Dendritic cell treated with granulocyte-macrophage colony-stimulating factor and Interleukin-4, amounts not matched to agents 40 ng/mL and 50 ng/mL, for 4 days (primary cell): ENCODE measurements around the gene FUT3.
A peak's percentile ranks its signal among the peaks of the same experiment; 100 is the strongest.

Source experiments
- H3K27ac Mint-ChIP-seq: one replicate; pipeline ENCODE4 v1.8.0; 2022; ENCODE audit warnings: mild to moderate bottlenecking, mixed read lengths
- H3K27me3 Mint-ChIP-seq: one replicate; pipeline ENCODE4 v1.8.0; 2022; ENCODE audit warnings: mild to moderate bottlenecking, mixed read lengths
- H3K36me3 Mint-ChIP-seq: one replicate; pipeline ENCODE4 v1.8.0; 2022; ENCODE audit warnings: low read depth, mixed read lengths
- H3K4me1 Mint-ChIP-seq: one replicate; pipeline ENCODE4 v1.8.0; 2022; ENCODE audit warnings: low read depth, mixed read lengths
- H3K4me3 Mint-ChIP-seq: one replicate; pipeline ENCODE4 v1.8.0; 2022; ENCODE audit warnings: mild to moderate bottlenecking, moderate library complexity, mixed read lengths
- H3K9me3 Mint-ChIP-seq: one replicate; pipeline ENCODE4 v1.8.0; 2022; ENCODE audit warnings: mixed read lengths
- intact Hi-C: fragments of 100-400 bp; cut with micrococcal nuclease; formaldehyde crosslinking; loops from one replicate; pipeline ENCODE4 v1.15.0; 2022

Gene FUT3

GRCh38 chr19:5827891-5828660 lies 23.2 kb downstream of the FUT3 start:
- intact Hi-C loops, result loop anchor here (2.0 kb wide), 1 partner anchor 77 kb away; the partner anchor contains the start of gene VMAC
- peaks cover 35% of the 10 kb centered on the region for H3K27me3 Mint-ChIP-seq

GRCh38 chr19:5827342-5827890 lies 23.8 kb downstream of the FUT3 start:
- Mint-ChIP-seq H3K36me3 (peaks cover 6% of the 10 kb centered on the region), H3K4me1 (peaks cover 28% of the 10 kb centered on the region), H3K27ac (peak overlapping the region; percentile 91), H3K4me3 (peak overlapping the region; percentile 77), H3K27me3 (peaks cover 37% of the 10 kb centered on the region), H3K9me3 (no peaks in the 10 kb centered on the region)
- intact Hi-C loops, result no loop called here

More at GRCh38 chr19:5827891-5828660, 23.2 kb downstream of the FUT3 start:
- Mint-ChIP-seq H3K9me3 (no peaks in the 10 kb centered on the region), H3K4me3 (peak overlapping the region; percentile 95), H3K27ac (peak overlapping the region; percentile 91), H3K36me3 (peaks cover 6% of the 10 kb centered on the region), H3K4me1 (peaks cover 28% of the 10 kb centered on the region)

- H3K9me3 Mint-ChIP-seq, result no peaks in the 10 kb centered on the region
- H3K27me3 Mint-ChIP-seq, result peaks cover 34% of the 10 kb centered on the region
- intact Hi-C loops, result no loop called here
- H3K4me1 Mint-ChIP-seq, result peaks cover 28% of the 10 kb centered on the region
- peak overlapping the region; percentile 77 for H3K4me3 Mint-ChIP-seq
- H3K36me3 Mint-ChIP-seq, result peaks cover 6% of the 10 kb centered on the region
- H3K27ac Mint-ChIP-seq, result peak overlapping the region; percentile 91
Observed at GRCh38 chr19:5826531-5827341, 24.5 kb downstream of the FUT3 start.

- intact Hi-C loops, result no loop called here
- H3K36me3 Mint-ChIP-seq, result peaks cover 6% of the 10 kb centered on the region
- peaks cover 28% of the 10 kb centered on the region for H3K4me1 Mint-ChIP-seq
- H3K27me3 Mint-ChIP-seq, result peaks cover 36% of the 10 kb centered on the region
- H3K27ac Mint-ChIP-seq, result no peak overlapping the region
- no peak overlapping the region for H3K4me3 Mint-ChIP-seq
- H3K9me3 Mint-ChIP-seq, result no peaks in the 10 kb centered on the region
Observed at GRCh38 chr19:5825178-5825577, 26.1 kb downstream of the FUT3 start.

GRCh38 chr19:5824751-5825150 lies 26.5 kb downstream of the FUT3 start:
- intact Hi-C loops, result no loop called here
- H3K4me3 Mint-ChIP-seq, result no peak overlapping the region
- peaks cover 32% of the 10 kb centered on the region for H3K27me3 Mint-ChIP-seq
- H3K4me1 Mint-ChIP-seq, result peaks cover 28% of the 10 kb centered on the region
- H3K27ac Mint-ChIP-seq, result no peak overlapping the region
- no peaks in the 10 kb centered on the region for H3K9me3 Mint-ChIP-seq
- H3K36me3 Mint-ChIP-seq, result peaks cover 6% of the 10 kb centered on the region

GRCh38 chr19:5823579-5824281 lies 27.5 kb downstream of the FUT3 start:
- peaks cover 6% of the 10 kb centered on the region for H3K36me3 Mint-ChIP-seq
- no peak overlapping the region for H3K4me3 Mint-ChIP-seq
- intact Hi-C loops, result no loop called here
- H3K27ac Mint-ChIP-seq, result no peak overlapping the region
- peaks cover 26% of the 10 kb centered on the region for H3K27me3 Mint-ChIP-seq
- H3K4me1 Mint-ChIP-seq, result peaks cover 27% of the 10 kb centered on the region
- H3K9me3 Mint-ChIP-seq, result no peaks in the 10 kb centered on the region

- H3K27me3 Mint-ChIP-seq, result peaks cover 22% of the 10 kb centered on the region
- H3K4me3 Mint-ChIP-seq, result no peak overlapping the region
- intact Hi-C loops, result no loop called here
- H3K36me3 Mint-ChIP-seq, result no peaks in the 10 kb centered on the region
- H3K27ac Mint-ChIP-seq, result no peak overlapping the region
- no peaks in the 10 kb centered on the region for H3K9me3 Mint-ChIP-seq
- peaks cover 18% of the 10 kb centered on the region for H3K4me1 Mint-ChIP-seq
Observed at GRCh38 chr19:5822181-5822844, 28.9 kb downstream of the FUT3 start.

GRCh38 chr19:5821521-5822180 lies 29.6 kb downstream of the FUT3 start:
- intact Hi-C loops, result no loop called here
- Mint-ChIP-seq H3K4me3 (no peak overlapping the region), H3K4me1 (peaks cover 11% of the 10 kb centered on the region), H3K27ac (no peak overlapping the region), H3K36me3 (no peaks in the 10 kb centered on the region), H3K27me3 (peaks cover 21% of the 10 kb centered on the region), H3K9me3 (no peaks in the 10 kb centered on the region)

GRCh38 chr19:5820785-5821184 lies 30.5 kb downstream of the FUT3 start:
- Mint-ChIP-seq H3K4me1 (peaks cover 8% of the 10 kb centered on the region), H3K9me3 (no peaks in the 10 kb centered on the region), H3K36me3 (no peaks in the 10 kb centered on the region), H3K27ac (no peak overlapping the region), H3K4me3 (no peak overlapping the region), H3K27me3 (peaks cover 19% of the 10 kb centered on the region)
- intact Hi-C loops, result no loop called here

- no peaks in the 10 kb centered on the region for H3K36me3 Mint-ChIP-seq
- H3K27me3 Mint-ChIP-seq, result peaks cover 24% of the 10 kb centered on the region
- H3K9me3 Mint-ChIP-seq, result no peaks in the 10 kb centered on the region
- no peak overlapping the region for H3K4me3 Mint-ChIP-seq
- H3K4me1 Mint-ChIP-seq, result no peaks in the 10 kb centered on the region
- H3K27ac Mint-ChIP-seq, result no peak overlapping the region
- intact Hi-C loops, result no loop called here
Observed at GRCh38 chr19:5818594-5818993, 32.7 kb downstream of the FUT3 start.

- intact Hi-C loops, result no loop called here
- Mint-ChIP-seq H3K4me1 (no peaks in the 10 kb centered on the region), H3K9me3 (no peaks in the 10 kb centered on the region), H3K27ac (no peak overlapping the region), H3K4me3 (no peak overlapping the region), H3K36me3 (no peaks in the 10 kb centered on the region), H3K27me3 (peaks cover 20% of the 10 kb centered on the region)
Observed at GRCh38 chr19:5817218-5817617, 34.0 kb downstream of the FUT3 start.

- Mint-ChIP-seq H3K36me3 (no peaks in the 10 kb centered on the region), H3K9me3 (no peaks in the 10 kb centered on the region), H3K4me1 (no peaks in the 10 kb centered on the region), H3K4me3 (no peak overlapping the region), H3K27me3 (peaks cover 17% of the 10 kb centered on the region), H3K27ac (no peak overlapping the region)
- intact Hi-C loops, result no loop called here
Observed at GRCh38 chr19:5814852-5815246, 36.4 kb downstream of the FUT3 start.
